Transverse colon (tissue), 4 donors: ENCODE measurements around the gene ANKS3. TPM values are rescaled to one million over a fixed set of nuclear protein-coding genes. Genes with fewer than 3 reads are reported as not detected.

Experiments used
- DNase-seq: peaks from one replicate; pipeline ENCODE4 v3.0.0-alpha.2; 2019
- H3K27ac ChIP-seq, 4 donors: fragments of 200-600 bp; sonication (generic); 2 replicates each; pipeline ENCODE4 v1.5.1; 2016 to 2018; ENCODE audit warnings: inconsistent platforms in 4 of 4
- H3K27me3 ChIP-seq: fragments of 200-600 bp; sonication (generic); 2 replicates; pipeline ENCODE4 v1.5.1; 2017; ENCODE audit warnings: inconsistent platforms
- H3K36me3 ChIP-seq, 4 donors: fragments of 200-600 bp; sonication (generic); 2 replicates each; pipeline ENCODE4 v1.5.1; 2017 to 2019; ENCODE audit warnings: inconsistent platforms in 4 of 4
- H3K4me1 ChIP-seq, 4 donors: fragments of 200-600 bp; sonication (generic); 2 replicates each; pipeline ENCODE4 v1.5.1; 2017 to 2020; ENCODE audit warnings: inconsistent platforms in 4 of 4
- H3K4me3 ChIP-seq, 4 donors: fragments of 200-600 bp; sonication (generic); 1 replicate in 1 of 4; 2 replicates in 3 of 4; pipeline versions ENCODE4 v1.5.1 to v1.6.1; 2017 to 2019; ENCODE audit warnings: inconsistent platforms in 4 of 4
- H3K9me3 ChIP-seq, 2 donors: fragments of 200-600 bp; sonication (generic); 2 replicates each; pipeline ENCODE4 v1.5.1; 2017 to 2019; ENCODE audit warnings: inconsistent platforms in 2 of 2
- EP300 ChIP-seq: sonication (generic); formaldehyde crosslinking; IDR thresholded peaks from one replicate; pipeline ENCODE4 v1.6.1; 2017; ENCODE audit warnings: antibody characterized with exemption, low read depth
- POLR2A ChIP-seq: fragments of 450-650 bp; IDR thresholded peaks from one replicate; pipeline ENCODE4 v1.6.1; 2016; ENCODE audit warnings: antibody characterized with exemption, mild to moderate bottlenecking, moderate library complexity
- POLR2AphosphoS5 ChIP-seq, 3 donors: sonication (generic); formaldehyde crosslinking; IDR thresholded peaks; one replicate each; pipeline ENCODE4 v1.6.1; 2016; ENCODE audit warnings: antibody characterized with exemption in 3 of 3
- WGBS, 2 donors: methylation state at CpG; one replicate each; pipeline ENCODE4 v1.1.5; 2018; ENCODE audit warnings: low coverage in 1 of 2; 5-methylcytosine and 5-hydroxymethylcytosine counted together
- in situ Hi-C, 4 donors: fragments of 200-750 bp; cut with MboI; loops; one replicate each; pipeline versions ENCODE4 v1.15.0 to v1.15.1; 2017; ENCODE audit warnings: low sequenced_read_pairs in 3 of 4, low pct_ligation_motif_present in 1 of 4, low pct_unique_long_range_greater_than_20kb in 1 of 4
- intact Hi-C: fragments of 100-400 bp; cut with DNase I; formaldehyde crosslinking; loops from one replicate; pipeline ENCODE4 v1.15.1; 2023; ENCODE audit warnings: low total_unique reads
- total RNA-seq, 4 donors: library from RNA; depleted of rRNA; stranded (reverse); fragments of >200 nt; gene quantifications; one replicate each; pipeline ENCODE4 v1.1.0, GENCODE V29; 2016
- TF ChIP-seq, protein P1 (sequence below), 5 experiments: fragments of 200-600 bp in 3 of 5; fragments of 450-650 bp in 2 of 5; sonication (generic) in 3 of 5; IDR thresholded peaks; 1 replicate in 2 of 5; 2 replicates in 3 of 5; pipeline ENCODE4 v1.5.1; 2016 to 2017; ENCODE audit warnings: antibody characterized with exemption in 5 of 5, inconsistent platforms in 3 of 5, mild to moderate bottlenecking in 2 of 5, moderate library complexity in 1 of 5

Gene ANKS3
- total RNA-seq, 4 donors from 2014 or later = 14.9 to 38.4 (median 25.0) TPM

DNA sequence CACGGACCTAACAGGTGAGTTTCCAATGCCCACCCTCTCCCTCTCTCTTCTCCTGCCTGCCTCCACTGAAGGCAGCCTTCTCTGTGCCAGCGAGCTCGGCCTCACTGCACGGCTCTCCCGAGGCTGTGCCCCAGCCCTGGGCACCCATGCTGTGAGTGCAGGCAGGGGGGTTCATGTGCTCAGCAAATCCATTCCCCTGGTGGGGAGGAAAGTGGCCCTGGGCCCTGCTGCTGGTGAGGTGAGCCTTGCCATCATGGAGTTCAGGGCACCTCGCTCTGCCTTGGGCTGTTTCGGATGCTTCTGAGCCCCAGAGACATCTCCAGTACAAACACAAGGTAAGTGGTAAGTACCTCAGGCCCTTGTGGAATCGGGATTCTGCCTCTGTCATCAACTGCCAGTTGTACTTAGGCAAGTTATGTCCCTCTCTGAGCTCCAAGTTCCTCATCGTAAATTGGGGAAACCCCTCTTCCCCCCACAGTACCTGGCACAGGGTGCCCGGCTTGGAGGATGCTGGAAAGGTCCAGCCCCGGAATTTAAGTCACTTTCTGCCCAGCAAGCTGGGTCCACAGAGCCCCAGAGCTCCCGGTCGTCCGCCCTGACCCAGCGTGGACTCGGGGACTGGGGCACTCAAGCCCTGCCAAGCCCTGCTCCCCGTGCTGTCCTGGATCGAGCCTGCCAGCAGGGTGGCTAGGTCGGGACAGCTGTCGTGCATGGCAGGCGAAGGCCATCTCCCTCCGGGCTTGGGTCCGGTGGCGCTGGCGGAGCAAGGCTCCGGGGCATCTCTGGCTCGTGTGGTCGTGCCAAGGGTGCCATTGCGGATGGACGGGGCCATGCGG lies 41.4 kb downstream of the ANKS3 start:
- Histone ChIP-seq H3K27me3 (no peaks in the 10 kb centered on the region), H3K27ac (peak overlapping the region; percentile 77 to 97 (median 93)), H3K4me3 (peak overlapping the region; percentile 35 to 91 (median 82)), H3K9me3 (no peaks in the 10 kb centered on the region), H3K36me3 (no peaks in the 10 kb centered on the region), H3K4me1 (peaks cover 15 to 25% (median 21%) of the 10 kb centered on the region in 4 donors)
- DNase-seq = no peak
- intact Hi-C loops = no loop called here
- in situ Hi-C loops = no loop called here
- 19% methylated on average over 31 of the region's 31 CpGs; no CpG with 5 or more reads in 1 of the 2 donors for WGBS, 2 donors
- TF ChIP-seq EP300 = no peak
- TF ChIP-seq POLR2AphosphoS5 (IDR thresholded peaks at IDR 0.05) = no peak
- no peak for TF ChIP-seq POLR2A
- TF ChIP-seq, protein P1, sequence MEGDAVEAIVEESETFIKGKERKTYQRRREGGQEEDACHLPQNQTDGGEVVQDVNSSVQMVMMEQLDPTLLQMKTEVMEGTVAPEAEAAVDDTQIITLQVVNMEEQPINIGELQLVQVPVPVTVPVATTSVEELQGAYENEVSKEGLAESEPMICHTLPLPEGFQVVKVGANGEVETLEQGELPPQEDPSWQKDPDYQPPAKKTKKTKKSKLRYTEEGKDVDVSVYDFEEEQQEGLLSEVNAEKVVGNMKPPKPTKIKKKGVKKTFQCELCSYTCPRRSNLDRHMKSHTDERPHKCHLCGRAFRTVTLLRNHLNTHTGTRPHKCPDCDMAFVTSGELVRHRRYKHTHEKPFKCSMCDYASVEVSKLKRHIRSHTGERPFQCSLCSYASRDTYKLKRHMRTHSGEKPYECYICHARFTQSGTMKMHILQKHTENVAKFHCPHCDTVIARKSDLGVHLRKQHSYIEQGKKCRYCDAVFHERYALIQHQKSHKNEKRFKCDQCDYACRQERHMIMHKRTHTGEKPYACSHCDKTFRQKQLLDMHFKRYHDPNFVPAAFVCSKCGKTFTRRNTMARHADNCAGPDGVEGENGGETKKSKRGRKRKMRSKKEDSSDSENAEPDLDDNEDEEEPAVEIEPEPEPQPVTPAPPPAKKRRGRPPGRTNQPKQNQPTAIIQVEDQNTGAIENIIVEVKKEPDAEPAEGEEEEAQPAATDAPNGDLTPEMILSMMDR (IDR thresholded peaks at IDR 0.05) = no peak

- in situ Hi-C loops (no loop called here), intact Hi-C loops (no loop called here)
- DNase-seq = no peak
- Histone ChIP-seq H3K36me3 (no peaks in the 10 kb centered on the region), H3K9me3 (no peaks in the 10 kb centered on the region), H3K4me1 (peaks cover 15 to 25% (median 21%) of the 10 kb centered on the region in 4 donors), H3K4me3 (no peak overlapping the region), H3K27me3 (no peaks in the 10 kb centered on the region), H3K27ac (no peak overlapping the region)
- TF ChIP-seq POLR2AphosphoS5 (IDR thresholded peaks at IDR 0.05) = no peak
- no peak for TF ChIP-seq EP300
- TF ChIP-seq, protein P1 (IDR thresholded peaks at IDR 0.05) = no peak
- TF ChIP-seq POLR2A = no peak
- WGBS, 2 donors = 77% methylated on average over 20 of the region's 20 CpGs; no CpG with 5 or more reads in 1 of the 2 donors
Measured at GRCh38 chr16:4691666-4692412, 42.2 kb downstream of the ANKS3 start.

- 75% methylated on average over 17 of the region's 19 CpGs; no CpG with 5 or more reads in 1 of the 2 donors for WGBS, 2 donors
- Histone ChIP-seq H3K4me1 (peaks cover 15 to 25% (median 21%) of the 10 kb centered on the region in 4 donors), H3K36me3 (no peaks in the 10 kb centered on the region), H3K27ac (no peak overlapping the region), H3K9me3 (no peaks in the 10 kb centered on the region), H3K27me3 (no peaks in the 10 kb centered on the region), H3K4me3 (no peak overlapping the region)
- TF ChIP-seq EP300 = no peak
- TF ChIP-seq POLR2A = no peak
- TF ChIP-seq, protein P1 (IDR thresholded peaks at IDR 0.05) = no peak
- TF ChIP-seq POLR2AphosphoS5 (IDR thresholded peaks at IDR 0.05) = no peak
- no peak for DNase-seq
- in situ Hi-C loops (no loop called here), intact Hi-C loops (no loop called here)
Measured at GRCh38 chr16:4690946-4691665, 43.0 kb downstream of the ANKS3 start.
